ENCODE measurements around the gene GPS2. TPM values are rescaled to one million over a fixed set of nuclear protein-coding genes. Genes with fewer than 3 reads are reported as not detected.
"Not testable (repeated sequence)": the region's sequence is repeated elsewhere in the genome, so short reads cannot be mapped to it uniquely, and the experiment has no call there.

GPS2 gene
- total RNA-seq, 1 donor from 2014 or later: 66.1 TPM

GRCh38 chr17:7336240-7337175 lies 21.3 kb upstream of the GPS2 start, which contains the start of gene ACAP1:
Gene ACAP1 (plus strand): TSS chr17:7336529. CDS start chr17:7336735, 206 bp downstream.
- Histone ChIP-seq H3K27ac (replicated peaks) (no peak within 1 kb of the TSS), H3K4me1 (no peaks in the 10 kb centered on the region), H3K4me3 (peak within 1 kb of the TSS; percentile 21), H3K27me3 (ENCODE audit: low read depth) (peaks cover 82% of the 10 kb centered on the region), H3K36me3 (no peaks in the 10 kb centered on the region), H3K9me3 (replicated peaks) (no peaks in the 10 kb centered on the region)
- no peak for DNase-seq
- TF ChIP-seq CTCF (IDR thresholded peaks at IDR 0.05; ENCODE audit: borderline replicate concordance): no peak
- intact Hi-C loops (cut with micrococcal nuclease): no loop called here

- intact Hi-C loops (cut with micrococcal nuclease); H3K9me3 ChIP-seq (replicated peaks); H3K36me3 ChIP-seq; H3K4me3 ChIP-seq; H3K27ac ChIP-seq (replicated peaks); DNase-seq; H3K4me1 ChIP-seq: not testable (repeated sequence)
- H3K27me3 ChIP-seq (ENCODE audit: low read depth): peaks cover 75% of the 10 kb centered on the region
These were observed 20.6 kb upstream of the GPS2 start for GRCh38 chr17:7335765-7336164.

- Histone ChIP-seq H3K4me1 (peaks cover 7% of the 10 kb centered on the region), H3K27ac (replicated peaks) (no peak overlapping the region), H3K36me3 (no peaks in the 10 kb centered on the region), H3K27me3 (ENCODE audit: low read depth) (peaks cover 68% of the 10 kb centered on the region), H3K4me3 (no peak overlapping the region), H3K9me3 (replicated peaks) (no peaks in the 10 kb centered on the region)
- intact Hi-C loops (cut with micrococcal nuclease): no loop called here
- TF ChIP-seq CTCF (IDR thresholded peaks at IDR 0.05; ENCODE audit: borderline replicate concordance): no peak
- no peak for DNase-seq
These were observed 19.9 kb upstream of the GPS2 start for GRCh38 chr17:7334938-7335538.

- H3K4me3 ChIP-seq; H3K36me3 ChIP-seq; DNase-seq; intact Hi-C loops (cut with micrococcal nuclease); H3K27ac ChIP-seq (replicated peaks); H3K9me3 ChIP-seq (replicated peaks): not testable (repeated sequence)
- Histone ChIP-seq H3K27me3 (ENCODE audit: low read depth) (peaks cover 44% of the 10 kb centered on the region), H3K4me1 (peaks cover 27% of the 10 kb centered on the region)
These were observed 17.5 kb upstream of the GPS2 start for GRCh38 chr17:7332600-7333069.

- Histone ChIP-seq H3K9me3 (replicated peaks) (no peaks in the 10 kb centered on the region), H3K27me3 (ENCODE audit: low read depth) (peaks cover 38% of the 10 kb centered on the region), H3K4me3 (no peak overlapping the region), H3K36me3 (no peaks in the 10 kb centered on the region), H3K4me1 (peaks cover 28% of the 10 kb centered on the region), H3K27ac (replicated peaks) (no peak overlapping the region)
- no peak for TF ChIP-seq CTCF (IDR thresholded peaks at IDR 0.05; ENCODE audit: borderline replicate concordance)
- intact Hi-C loops (cut with micrococcal nuclease): no loop called here
- DNase-seq: no peak
These were observed 17.0 kb upstream of the GPS2 start for GRCh38 chr17:7332111-7332510.

- H3K36me3 ChIP-seq: peaks cover 12% of the 10 kb centered on the region
- intact Hi-C loops (cut with micrococcal nuclease): no loop called here
- peaks cover 23% of the 10 kb centered on the region for H3K27me3 ChIP-seq (ENCODE audit: low read depth)
- no peak for TF ChIP-seq CTCF (IDR thresholded peaks at IDR 0.05; ENCODE audit: borderline replicate concordance)
- H3K4me1 ChIP-seq: peaks cover 28% of the 10 kb centered on the region
- peak overlapping the region; percentile 94 for H3K4me3 ChIP-seq
- no peak for DNase-seq
- no peaks in the 10 kb centered on the region for H3K9me3 ChIP-seq (replicated peaks)
- peak overlapping the region; percentile 94 for H3K27ac ChIP-seq (replicated peaks)
These were observed 15.5 kb upstream of the GPS2 start for GRCh38 chr17:7330638-7331015.
